CD4-positive, alpha-beta T cell treated with Interferon gamma for 1 hour (primary cell): ENCODE results near the gene SIPA1L3.

ENCODE experiments used
- DNase-seq: peaks from one replicate; pipeline ENCODE4 v3.0.0-alpha.2; 2020

The SIPA1L3 gene

DNA sequence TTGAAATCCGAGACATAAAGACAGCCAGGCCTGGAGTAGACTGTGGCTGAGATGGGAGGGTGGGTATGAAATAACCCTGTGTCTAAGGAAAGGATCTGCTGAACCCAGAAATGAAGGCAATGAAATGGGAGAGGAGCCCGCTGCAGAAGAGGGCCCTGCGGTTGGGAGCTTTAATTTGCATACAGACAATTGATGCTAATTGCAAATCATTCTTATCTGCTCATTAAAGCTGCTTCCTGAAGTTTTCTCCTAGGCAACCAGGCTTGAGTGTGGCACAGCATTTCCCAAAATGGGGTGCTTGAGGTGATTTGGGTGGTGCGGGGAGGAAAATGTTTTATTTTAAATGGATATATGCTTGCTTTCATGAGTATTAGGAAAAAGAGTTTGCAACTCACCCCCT, 261.6 kb downstream of the SIPA1L3 start:
- DNase-seq: no peak

DNA sequence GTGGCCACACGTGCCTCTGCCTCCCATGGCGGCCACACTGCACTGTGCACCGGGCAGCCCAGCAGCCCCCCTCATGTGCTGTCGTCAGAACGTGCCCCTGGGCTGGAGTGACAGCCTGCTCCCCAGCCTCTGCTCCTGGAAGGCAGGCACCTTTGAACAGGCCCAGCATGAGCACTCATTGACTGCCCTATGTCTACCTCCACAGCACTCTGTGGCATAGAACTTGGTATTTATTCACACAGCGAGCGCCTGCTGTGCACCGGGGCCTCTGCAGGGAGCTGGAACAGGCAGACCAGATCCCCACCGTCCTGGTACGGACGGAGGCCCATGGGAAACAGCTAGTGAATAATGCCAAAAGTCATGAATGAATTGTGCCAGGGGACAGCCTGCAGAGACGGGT, 263.3 kb downstream of the SIPA1L3 start:
- no peak for DNase-seq

DNA sequence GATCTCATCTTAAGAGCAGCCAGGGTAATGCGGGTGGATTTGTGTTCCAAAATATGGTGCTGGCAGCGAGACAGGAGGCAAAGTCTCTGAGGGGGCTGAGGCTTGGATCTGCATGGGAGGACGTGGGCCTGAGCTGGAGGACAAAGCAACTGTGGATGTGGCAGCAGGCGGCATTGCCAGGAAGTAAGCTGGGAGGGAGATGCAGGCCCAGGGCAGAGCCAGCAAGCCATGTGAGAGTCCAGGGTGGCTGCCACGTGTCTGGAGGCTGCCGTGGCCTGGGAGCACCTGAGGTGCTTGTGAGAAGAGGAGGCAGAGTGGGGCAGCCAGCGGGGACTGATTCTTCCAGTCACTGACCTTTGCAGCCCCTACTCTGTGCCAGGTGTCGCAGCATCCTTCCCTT, 265.0 kb downstream of the SIPA1L3 start:
- DNase-seq: no peak

DNA sequence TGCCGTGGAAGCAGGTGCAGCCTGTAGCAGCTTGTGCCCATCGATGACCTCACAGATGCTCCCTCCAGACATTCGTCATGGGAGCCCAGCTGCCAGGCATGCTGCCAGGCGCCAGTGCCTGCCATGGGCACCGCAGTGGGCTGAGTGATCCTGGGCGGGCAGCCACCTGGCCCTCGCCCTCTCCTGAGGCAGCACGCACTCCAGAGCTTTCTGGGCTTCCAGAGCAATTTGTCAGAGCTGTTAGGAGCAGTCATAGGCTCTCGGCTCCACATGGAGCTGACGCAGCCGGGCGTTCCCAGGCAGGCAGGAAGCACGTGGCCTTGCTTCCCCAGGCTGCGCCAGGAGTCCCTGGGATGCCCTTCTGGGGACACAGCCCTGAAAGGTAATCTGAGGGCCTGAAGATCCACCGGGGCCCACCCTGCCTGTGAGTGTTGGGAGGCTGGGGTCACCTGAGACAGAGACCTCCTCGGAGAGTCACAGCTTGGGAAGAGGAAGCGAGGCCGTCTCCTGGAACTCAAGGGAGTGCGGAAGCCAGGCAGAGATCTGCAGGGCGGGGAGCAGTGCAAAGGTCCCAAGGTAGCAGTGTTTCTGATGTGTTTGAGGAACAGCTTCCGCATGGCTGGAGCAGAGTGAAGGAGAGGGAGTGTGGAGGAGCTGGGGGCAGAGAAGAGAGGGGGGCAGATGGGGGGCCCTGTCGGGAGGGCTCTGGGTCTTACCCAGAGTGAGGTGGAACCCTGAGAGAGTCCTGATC, 266.5 kb downstream of the SIPA1L3 start:
- DNase-seq: no peak

DNA sequence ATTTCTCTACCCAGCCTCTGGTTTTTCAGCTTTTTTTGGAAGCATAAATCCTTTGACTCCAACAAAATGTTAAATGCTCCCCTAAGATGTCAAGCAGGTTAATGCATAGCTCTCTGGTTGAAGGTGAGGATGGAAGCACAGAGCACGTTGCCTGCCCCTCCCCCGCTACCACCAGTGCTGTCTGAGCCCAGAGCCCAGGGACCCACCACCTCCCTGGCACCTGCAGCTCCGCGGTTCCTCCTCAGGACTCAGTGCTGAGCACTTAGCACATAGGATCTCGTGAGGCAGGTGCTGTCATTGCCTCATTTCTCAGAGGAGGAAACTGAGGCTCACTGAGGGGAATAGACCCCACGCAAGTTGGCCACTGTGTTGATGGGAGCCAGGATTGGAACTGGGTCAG, 268.4 kb downstream of the SIPA1L3 start:
- DNase-seq: no peak

DNA sequence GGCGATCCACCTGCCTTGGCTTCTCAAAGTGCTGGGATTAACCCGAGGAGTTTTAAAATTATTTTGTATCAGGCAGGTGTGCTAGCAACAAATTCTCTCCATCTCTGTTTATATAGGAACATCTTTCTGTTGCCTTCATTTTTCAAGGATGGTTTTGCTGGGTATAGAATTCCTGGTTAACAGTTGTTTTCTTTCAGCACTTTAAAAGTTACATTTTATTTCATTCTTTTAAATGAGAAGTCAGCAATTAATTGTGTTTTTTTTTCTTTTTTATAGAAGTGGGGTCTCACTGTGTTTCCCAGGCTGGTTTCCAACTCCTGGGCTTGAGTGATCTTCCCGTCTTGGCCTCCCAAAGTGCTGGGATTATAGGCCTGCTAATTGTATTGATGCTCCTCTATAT, 273.1 kb downstream of the SIPA1L3 start:
- DNase-seq: no peak

DNA sequence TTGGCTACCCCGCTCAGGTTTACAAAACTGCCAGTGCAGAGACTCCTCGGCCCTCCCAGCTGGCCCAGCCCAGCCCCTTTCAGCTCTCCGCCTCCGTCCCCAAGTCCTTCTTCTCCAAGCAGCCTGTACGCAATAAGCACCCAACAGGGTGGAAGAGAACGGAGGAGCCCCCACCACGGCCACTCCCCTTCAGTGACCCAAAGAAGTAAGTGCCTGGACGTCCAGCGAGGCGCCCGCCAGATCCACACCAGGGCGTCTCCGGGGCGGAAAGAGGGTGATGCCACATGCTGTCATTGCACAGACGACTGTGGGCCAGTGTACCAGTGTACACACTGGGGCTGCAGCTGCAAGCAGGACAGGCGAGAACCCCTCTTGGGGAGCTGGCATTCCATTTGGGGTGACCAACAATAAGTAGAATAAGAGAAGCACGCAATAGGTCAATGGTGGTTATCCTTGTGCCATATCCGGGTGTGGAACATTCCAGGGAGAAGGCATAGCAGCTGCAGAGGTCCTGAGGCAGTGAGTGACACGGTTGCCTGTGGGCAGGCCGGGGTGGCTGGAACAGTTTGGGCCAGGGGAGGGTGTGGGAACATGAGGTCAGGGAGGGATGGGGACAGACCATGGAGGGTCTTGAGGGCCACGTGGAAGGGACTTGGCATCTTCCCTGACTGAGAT, 275.7 kb downstream of the SIPA1L3 start:
- DNase-seq: no peak

DNA sequence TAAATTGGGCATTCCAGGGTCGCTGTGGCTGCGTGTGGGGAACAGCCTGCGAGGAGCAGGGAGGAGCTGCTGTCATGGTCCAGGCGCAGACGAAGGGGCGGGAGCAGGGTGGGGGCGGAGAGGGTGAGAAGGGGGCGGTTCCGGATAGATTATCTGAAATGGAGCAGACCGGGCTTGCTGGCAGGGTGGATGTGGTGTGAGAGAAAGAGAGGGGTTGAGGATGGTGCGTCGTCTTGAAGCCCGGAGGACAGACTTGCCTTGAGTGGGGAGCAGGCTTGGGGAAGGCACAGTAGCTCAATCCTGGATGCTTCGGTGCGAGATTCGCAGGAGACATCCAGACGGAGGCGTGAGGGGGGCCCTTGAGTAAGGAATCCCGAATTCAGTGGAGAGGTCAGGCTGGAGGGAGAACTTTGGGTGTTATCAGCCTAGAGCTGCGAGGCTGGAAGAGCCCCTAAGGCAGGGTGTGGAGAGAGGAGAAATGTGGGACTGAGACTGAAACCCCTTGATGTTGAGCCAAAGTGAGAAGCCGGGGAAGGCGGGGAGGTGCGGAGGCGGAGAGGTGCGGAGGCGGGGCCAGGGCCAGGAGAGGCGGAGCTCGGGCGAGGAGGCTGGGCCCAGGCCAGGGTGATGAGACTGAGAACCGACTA, 276.4 kb downstream of the SIPA1L3 start:
- no peak for DNase-seq

DNA sequence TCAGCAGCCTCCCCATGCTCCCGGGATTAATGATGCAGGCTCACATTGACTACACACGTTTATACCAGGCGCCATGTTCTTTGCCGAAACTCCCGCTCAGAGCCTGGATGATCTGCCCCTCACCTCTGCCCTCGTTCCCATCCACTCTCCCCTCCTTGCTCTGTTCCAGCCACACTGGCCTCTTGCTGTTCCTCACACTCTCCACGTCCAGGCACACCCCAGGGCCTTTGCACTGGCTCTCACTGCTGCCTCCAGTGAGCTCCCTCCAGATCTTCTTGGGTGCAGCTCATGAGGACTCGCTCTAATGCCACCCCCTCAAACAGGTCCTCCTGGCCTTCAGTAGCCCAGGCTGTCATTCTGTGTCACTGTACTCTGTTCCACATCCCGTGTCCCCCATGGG, 277.8 kb downstream of the SIPA1L3 start:
- no peak for DNase-seq

DNA sequence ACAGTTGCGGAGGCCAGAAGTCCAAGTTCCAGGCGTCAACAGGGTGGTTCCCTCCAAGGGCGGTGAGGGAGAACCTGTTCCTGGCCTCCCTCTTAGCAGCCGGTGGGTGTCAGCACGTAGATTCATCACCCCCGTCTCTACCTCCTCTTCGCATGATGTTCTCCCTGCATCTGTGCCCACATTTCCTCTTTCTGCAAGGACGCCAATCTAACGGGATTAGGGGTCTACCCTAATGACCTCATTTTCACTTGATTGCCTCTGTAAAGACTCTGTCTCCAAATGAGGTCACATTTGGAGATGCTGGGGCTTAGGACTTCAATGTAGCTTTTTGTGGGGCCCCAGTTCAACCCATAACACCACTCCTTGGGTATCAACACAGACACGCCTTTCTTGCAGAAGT, 278.6 kb downstream of the SIPA1L3 start:
- no peak for DNase-seq

DNA sequence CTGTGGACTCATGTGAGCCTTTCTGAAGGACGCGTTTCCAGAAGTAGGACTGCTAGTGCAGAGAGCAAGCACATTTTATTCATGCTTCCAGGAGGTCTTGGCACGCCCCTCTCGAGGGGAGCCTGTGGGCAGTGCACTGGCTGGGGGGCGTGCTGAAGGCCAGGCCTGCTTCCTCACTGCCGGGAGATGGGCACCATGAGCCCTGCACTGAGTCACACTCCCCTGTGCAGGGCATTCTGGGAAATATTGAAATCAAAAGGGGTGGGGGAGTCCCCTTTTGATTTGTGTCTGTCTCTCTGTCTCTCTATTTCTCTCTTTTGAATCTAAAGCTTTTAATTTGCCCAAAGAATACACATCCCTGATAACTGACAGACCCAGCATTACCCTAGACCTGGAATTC, 283.1 kb downstream of the SIPA1L3 start:
- DNase-seq: no peak

DNA sequence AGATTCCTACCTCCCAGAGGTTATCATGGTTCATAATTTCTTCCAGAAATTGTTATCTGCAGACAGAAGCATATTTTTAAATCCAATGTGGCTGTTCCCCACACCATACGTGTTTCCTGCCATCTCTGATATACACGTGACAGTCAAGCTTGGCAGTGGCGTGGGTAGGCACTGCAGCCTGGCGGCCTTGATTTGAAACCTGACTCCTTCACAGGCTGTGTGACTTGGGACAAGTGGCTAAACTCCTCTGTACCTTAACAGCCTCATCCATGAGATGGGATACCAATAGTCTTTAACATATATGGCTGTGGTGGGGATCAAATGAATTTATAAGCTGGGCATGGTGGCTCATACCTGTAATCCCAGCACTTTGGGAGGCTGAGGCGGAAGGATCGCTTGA, 283.8 kb downstream of the SIPA1L3 start:
- no peak for DNase-seq

DNA sequence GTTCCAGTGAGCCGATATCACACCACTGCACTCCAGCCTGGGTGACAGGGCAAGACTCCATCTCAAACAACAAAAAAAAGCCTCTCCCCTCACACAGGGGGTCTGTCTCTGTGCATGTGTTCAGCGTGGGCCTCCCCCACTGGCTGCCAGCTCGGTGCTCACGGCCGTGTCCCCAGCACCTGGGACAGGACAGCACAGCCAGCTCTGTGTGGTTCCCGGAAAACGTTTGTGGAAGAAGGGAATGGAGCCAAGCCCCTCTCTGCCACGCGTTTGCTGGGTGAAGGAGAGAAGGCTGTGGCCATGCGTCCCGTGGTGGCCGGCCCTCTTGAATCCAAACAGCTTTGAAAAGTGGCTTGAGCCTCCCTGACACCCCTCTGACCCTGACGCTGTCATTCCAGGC, 284.7 kb downstream of the SIPA1L3 start:
- DNase-seq: no peak

DNA sequence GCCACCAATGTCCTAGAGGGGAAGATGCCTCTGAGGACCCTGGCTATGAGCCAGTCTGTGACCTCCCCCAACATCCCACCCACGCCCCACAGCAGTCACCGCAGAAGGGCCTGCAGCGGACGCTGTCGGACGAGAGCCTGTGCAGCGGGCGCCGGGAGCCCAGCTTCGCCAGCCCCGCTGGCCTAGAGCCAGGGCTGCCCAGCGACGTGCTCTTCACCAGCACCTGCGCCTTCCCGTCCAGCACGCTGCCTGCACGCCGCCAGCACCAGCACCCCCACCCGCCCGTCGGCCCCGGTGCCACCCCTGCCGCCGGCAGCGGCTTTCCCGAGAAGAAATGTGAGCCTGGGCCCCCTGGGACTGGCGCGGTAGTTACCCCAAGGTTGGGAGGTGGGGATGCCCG, 286.4 kb downstream of the SIPA1L3 start:
- no peak for DNase-seq

DNA sequence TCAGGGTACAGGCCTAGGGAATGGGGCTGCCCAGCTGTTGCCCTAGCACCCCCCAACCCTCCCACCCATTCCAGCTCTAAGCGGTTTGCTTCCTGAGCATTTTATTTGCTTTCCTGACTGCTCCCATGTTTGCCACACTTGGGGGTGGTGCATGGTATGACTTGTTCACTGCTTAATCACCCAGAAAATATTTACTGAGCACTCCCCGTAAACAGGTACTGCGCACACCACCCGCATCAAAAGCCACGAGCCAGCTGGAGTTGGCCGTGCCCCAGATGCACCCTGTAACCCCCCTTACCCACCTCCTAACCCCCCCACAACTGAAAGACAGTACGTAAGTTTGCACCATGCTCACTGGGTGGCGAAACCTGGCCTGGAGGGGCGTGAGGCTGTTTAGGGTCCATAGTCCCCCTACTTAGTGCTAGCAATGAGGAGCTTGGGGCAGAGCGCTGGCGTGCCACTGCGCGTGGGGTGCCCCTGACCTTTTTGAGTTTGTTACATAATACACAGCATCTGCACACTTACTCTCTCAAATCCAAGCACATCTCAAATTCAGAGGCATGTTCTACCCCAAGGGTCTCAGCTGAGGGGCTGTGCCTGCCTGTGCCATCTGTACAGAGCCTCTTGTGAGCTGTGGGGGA, 287.2 kb downstream of the SIPA1L3 start:
- no peak for DNase-seq

DNA sequence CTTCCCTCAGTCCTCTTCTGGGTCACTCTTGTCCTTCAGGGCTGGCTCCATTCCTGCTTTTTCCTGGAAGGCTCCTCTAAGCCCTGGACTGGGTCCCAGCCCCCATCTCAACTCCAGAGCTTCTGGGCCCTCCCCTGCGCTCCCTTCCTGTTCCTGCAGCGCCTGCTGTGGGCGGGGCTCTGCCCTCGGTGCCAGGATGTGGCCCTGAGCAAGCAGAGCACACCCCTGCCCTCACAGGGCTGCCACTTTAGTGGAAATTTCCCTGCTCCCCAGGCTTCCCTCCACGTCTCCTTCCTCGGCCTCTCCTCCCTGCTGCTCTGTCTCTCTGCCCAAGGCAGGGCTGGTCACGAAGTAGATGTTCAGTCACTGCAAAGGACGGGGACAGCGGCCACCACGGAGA, 288.2 kb downstream of the SIPA1L3 start:
- DNase-seq: no peak

DNA sequence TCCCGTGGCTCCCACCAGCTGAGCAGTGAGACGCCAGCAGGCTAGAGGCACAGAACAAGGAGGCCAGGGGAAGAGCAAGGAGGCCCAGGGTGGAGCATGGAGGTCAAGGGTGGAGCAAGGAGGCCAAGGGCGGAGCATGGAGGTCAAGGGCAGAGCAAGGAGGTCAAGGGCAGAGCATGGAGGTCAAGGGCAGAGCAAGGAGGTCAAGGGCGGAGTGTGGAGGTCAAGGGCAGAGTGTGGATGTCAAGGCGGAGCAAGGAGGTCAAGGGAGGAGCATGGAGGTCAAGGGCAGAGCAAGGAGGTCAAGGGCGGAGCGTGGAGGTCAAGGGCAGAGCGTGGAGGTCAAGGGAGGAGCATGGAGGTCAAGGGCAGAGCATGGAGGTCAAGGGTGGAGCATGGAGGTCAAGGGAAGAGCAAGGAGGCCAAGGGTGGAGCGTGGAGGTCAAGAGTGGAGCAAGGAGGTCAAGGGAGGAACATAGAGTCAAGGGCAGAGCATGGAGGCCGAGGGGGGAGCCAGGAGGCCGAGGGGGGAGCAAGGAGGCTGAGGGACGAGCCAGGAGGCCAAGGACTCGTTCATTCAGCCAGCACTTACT, 289.3 kb downstream of the SIPA1L3 start:
- DNase-seq: no peak

DNA sequence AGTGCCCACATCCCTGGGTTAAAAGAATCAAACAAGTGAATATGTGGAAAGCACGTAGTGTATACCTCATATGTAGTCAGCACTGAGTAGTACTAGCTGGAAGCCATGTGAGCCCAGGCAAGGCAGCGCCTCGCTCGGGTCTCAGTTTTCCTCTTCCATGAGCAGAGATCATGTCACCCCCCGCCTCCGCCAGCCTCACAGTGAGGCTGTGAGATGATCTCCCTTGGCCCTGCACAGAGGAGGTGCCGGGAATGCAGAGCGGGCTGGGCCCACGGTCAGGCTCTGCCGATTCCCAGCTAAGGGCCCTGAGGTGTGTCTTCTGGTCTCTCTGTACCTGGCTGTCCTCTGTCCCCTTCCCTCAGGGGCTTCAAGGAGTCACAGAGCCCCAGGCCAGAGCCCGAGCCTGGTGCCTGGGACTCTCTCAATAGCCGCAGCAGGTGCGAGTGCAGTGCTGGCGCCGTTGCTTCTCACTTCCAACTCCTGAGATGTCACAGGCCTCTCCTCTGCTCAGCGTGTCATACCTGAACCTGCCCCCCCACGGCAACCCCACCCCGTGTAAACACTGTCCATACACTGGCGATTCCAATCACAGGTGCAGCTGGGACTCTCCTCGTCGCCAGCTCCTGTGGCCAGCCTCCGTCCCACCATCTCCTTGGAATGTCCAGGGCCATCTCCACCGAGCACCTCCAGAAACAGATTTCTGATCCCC, 290.1 kb downstream of the SIPA1L3 start:
- DNase-seq: no peak

DNA sequence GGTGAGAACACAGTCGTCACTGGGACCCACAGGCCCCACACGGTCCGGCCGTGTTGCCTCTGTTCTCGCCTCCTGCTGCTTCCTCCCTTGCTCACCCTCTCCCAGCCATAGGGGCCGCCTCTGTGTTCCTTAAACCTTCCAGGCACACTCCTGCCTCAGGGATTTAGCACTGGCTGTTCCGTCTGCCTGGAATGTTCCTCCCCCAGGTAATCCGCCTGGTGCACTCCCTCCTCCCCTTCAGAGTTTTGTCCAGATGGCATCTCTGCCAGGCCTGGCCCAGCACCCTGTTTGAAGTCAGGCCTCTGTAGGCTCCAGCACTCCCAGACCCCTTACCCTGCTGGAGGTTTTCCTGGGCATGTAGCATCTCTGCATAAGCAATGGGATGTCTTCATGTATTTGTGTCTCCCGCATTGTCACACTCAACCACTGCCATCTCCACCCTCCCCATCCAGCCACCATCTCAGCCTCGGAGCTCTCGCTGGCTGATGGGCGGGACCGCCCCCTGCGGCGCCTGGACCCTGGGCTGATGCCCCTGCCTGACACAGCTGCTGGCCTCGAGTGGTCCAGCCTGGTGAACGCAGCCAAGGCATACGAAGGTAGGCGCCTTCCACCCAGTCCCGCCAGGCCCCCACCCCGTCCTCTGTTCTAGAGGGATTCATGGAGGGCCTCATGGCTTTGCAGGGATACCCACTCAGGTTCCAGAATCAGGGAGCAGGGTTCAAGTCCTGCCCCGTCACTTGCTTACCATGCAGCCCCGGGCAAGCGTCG, 291.1 kb downstream of the SIPA1L3 start:
- DNase-seq: no peak

DNA sequence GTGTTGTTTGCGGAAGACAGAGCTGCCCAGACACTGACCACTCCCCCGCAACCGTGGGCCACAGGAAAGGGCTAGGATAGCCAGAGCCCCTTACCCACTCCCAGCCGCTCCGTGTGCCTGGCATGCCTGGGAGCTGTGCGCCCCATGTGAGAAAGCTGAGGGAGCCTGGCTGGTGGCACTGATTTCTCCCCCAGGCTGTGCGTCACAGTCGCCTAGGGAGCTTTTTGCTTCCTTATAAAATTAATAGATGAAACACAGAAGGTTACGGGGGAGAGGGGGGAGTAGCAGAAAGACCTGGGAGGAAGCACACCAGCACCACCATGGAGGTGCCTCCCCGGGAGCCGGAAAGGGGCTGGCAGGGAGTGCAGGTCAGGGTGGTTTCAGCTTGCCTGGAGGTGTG, 292.3 kb downstream of the SIPA1L3 start:
- no peak for DNase-seq

DNA sequence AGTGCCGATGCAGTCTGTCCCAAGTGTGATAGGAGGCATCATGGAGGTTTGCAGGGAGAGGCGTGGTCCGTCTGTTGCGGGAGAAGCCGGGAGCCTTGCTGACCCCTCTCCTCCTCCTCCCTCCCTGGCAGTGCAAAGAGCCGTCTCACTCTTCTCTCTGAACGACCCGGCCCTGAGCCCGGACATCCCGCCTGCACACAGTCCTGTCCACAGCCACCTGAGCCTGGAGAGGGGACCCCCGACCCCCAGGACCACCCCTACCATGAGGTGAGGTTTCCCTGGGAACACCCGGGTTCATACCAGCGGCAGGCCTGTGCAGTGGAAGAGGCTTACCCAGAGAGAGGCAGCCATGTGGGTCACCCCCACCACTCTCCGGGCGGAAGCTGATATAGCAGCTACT, 294.7 kb downstream of the SIPA1L3 start:
- no peak for DNase-seq

DNA sequence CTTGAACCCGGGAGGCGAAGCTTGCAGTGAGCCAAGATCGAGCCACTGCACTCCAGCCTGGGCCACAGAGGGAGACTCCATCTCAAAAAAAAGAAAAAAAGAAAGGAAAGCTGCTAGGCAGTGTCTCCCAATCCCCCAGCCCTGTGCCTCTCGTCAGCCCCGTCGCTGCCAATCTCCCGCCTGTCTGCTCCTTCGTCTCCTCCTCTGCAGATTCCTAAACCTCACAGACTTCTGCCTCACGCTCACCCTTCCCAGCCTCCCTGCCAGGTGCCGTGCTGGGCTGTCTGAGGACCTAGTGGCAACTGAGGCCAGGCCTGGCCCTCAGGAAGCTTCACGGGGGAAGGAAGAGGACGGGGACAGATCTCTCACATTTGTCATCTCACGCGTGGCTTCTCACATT, 295.5 kb downstream of the SIPA1L3 start:
- DNase-seq: no peak
